ENCODE data around the gene SORT1. TPM values are rescaled to one million over a fixed set of nuclear protein-coding genes. Genes with fewer than 3 reads are reported as not detected.

Gene SORT1
- total and polyA plus RNA-seq, 4 donors, result 39.0 to 135 (median 57.4) TPM

GRCh38 chr1:109282952-109283747 is 114.6 kb downstream of the SORT1 start, which contains the start of gene PSRC1:
Gene PSRC1 (minus strand): TSS chr1:109283145.
- Histone ChIP-seq H3K27me3 (ENCODE audit: control insufficient read depth in 3 of 3, insufficient read depth in 3 of 3, low read length in 2 of 3) (no peaks in the 10 kb centered on the region), H3K27ac (ENCODE audit: low read depth in 1 of 2, low read length in 1 of 2) (peak within 1 kb of the TSS; percentile 50 to 88), H3K4me3 (peak within 1 kb of the TSS; percentile 41), H3K9ac (ENCODE audit: insufficient read depth in 1 of 2, low read length in 2 of 2) (peak within 1 kb of the TSS; percentile 37 to 79), H3K36me3 (ENCODE audit: control insufficient read depth in 4 of 4, insufficient read depth in 4 of 4, low read length in 4 of 4) (peaks cover 0 to 16% (median 5%) of the 10 kb centered on the region in 4 donors), H3K4me1 (ENCODE audit: control insufficient read depth in 5 of 5, insufficient read depth in 5 of 5, low read length in 5 of 5) (peaks cover 0 to 22% (median 10%) of the 10 kb centered on the region in 5 donors), H3K9me3 (ENCODE audit: control insufficient read depth in 4 of 4, insufficient read depth in 3 of 4, low read length in 3 of 4) (no peaks in the 10 kb centered on the region)
- ATAC-seq (ENCODE audit: insufficient read depth, low FRiP score) (peak; percentile 99), DNase-seq (peak; percentile 98 to 99 (median 98))
- TF ChIP-seq CTCF (IDR thresholded peaks at IDR 0.05; ENCODE audit: control extremely low read depth, extremely low read depth), result peak; percentile 43
- 0 to 1% methylated on average over 51 to 56 of the region's 56 CpGs for WGBS, 2 donors

- H3K9ac ChIP-seq (ENCODE audit: insufficient read depth in 1 of 2, low read length in 2 of 2), result peak overlapping the region; percentile 37 to 75
- ATAC-seq (ENCODE audit: insufficient read depth, low FRiP score) (no peak), DNase-seq (peak in 1 of 3 donors; percentile 29)
- TF ChIP-seq CTCF (IDR thresholded peaks at IDR 0.05; ENCODE audit: control extremely low read depth, extremely low read depth), result no peak
- no peaks in the 10 kb centered on the region for H3K27me3 ChIP-seq (ENCODE audit: control insufficient read depth in 3 of 3, insufficient read depth in 3 of 3, low read length in 2 of 3)
- peaks cover 0 to 26% (median 12%) of the 10 kb centered on the region in 5 donors for H3K4me1 ChIP-seq (ENCODE audit: control insufficient read depth in 5 of 5, insufficient read depth in 5 of 5, low read length in 5 of 5)
- H3K27ac ChIP-seq (ENCODE audit: low read depth in 1 of 2, low read length in 1 of 2), result no peak overlapping the region
- H3K4me3 ChIP-seq, result no peak overlapping the region
- peaks cover 0 to 16% (median 6%) of the 10 kb centered on the region in 4 donors for H3K36me3 ChIP-seq (ENCODE audit: control insufficient read depth in 4 of 4, insufficient read depth in 4 of 4, low read length in 4 of 4)
- WGBS, 2 donors, result 18 to 21% methylated on average over 9 to 10 of the region's 10 CpGs
- no peaks in the 10 kb centered on the region for H3K9me3 ChIP-seq (ENCODE audit: control insufficient read depth in 4 of 4, insufficient read depth in 3 of 4, low read length in 3 of 4)
These were observed 115.2 kb downstream of the SORT1 start for GRCh38 chr1:109282497-109282951.

- Histone ChIP-seq H3K4me1 (ENCODE audit: control insufficient read depth in 5 of 5, insufficient read depth in 5 of 5, low read length in 5 of 5) (peaks cover 0 to 32% (median 12%) of the 10 kb centered on the region in 5 donors), H3K27ac (ENCODE audit: low read depth in 1 of 2, low read length in 1 of 2) (peak overlapping the region in 1 of 2 donors; percentile 49), H3K9me3 (ENCODE audit: control insufficient read depth in 4 of 4, insufficient read depth in 3 of 4, low read length in 3 of 4) (no peaks in the 10 kb centered on the region), H3K4me3 (no peak overlapping the region), H3K36me3 (ENCODE audit: control insufficient read depth in 4 of 4, insufficient read depth in 4 of 4, low read length in 4 of 4) (peaks cover 0 to 16% (median 6%) of the 10 kb centered on the region in 4 donors), H3K9ac (ENCODE audit: insufficient read depth in 1 of 2, low read length in 2 of 2) (peak overlapping the region; percentile 37 to 75), H3K27me3 (ENCODE audit: control insufficient read depth in 3 of 3, insufficient read depth in 3 of 3, low read length in 2 of 3) (no peaks in the 10 kb centered on the region)
- DNase-seq (peak in 2 of 3 donors; percentile 39 to 45), ATAC-seq (ENCODE audit: insufficient read depth, low FRiP score) (no peak)
- WGBS, 2 donors, result 57 to 58% methylated on average over 28 of the region's 28 CpGs
- TF ChIP-seq CTCF (IDR thresholded peaks at IDR 0.05; ENCODE audit: control extremely low read depth, extremely low read depth), result no peak
These were observed 115.8 kb downstream of the SORT1 start for GRCh38 chr1:109281680-109282496.
